Limb (tissue), 2 donors: Measurements from ENCODE around the gene GRM8.

Experiments
- DNase-seq, 2 donors: peaks; one replicate each; pipeline ENCODE4 v3.0.0-alpha.2; 2016; ENCODE audit errors: extremely low spot score in 2 of 2

The GRM8 gene

DNA sequence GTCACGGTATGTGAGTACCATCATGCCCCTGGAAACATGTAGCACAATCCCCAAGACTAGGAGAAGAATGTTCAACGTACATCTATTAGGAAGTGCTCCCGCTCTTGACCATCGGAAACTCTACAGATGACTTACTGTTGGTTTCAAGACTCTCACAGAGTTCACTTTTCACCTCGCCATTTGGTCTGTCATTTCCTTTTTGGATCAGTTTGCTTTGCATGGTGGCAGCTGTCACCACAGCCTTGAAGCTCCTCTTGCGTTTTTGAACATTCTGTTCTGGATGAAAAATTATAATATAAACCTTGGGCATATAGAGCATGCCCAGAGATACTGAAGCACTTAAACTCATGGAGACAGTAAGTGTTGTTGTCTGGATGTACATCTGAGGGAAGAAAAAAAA is 806.8 kb downstream of the GRM8 start:
- DNase-seq: no peak

DNA sequence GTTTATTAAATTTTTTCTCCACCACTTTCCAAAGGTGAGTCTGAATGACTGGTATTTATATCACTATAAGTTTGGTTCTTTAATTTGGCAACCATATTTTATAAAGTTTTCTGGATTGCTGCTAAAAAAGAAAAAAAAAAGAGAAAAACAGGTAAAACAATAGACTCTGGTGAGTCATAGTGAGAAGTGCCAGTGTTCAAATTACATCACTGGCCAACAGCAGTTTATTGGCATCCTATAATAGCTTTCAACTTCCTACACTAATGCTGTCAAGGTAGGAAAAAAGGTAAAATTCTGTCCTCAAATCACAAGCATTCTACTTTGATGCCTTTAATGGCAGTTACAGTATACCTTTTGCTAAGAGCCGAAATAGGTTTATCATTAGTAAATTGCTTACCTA is 808.8 kb downstream of the GRM8 start:
- DNase-seq: no peak

- no peak for DNase-seq
Measured at GRCh38 chr7:126442908-126443307, 809.8 kb downstream of the GRM8 start.

DNA sequence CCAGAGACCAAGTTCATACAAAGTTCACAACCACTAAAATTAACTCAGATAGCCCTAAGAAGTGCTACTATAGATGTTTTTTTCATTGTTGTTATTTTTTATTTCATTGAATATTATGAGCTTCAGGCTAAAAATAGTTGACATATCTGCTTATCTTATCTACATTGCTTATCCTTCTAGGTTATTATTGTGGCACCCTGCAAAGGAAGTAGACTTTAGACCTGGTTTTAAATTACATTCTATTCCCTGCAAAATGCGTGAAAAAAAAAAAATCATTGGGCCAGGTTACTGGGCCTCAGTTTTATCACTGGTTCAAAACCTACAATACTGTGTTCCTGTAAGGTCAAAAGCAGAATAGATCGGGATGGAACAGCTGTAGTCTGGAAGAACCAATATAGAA is 811.0 kb downstream of the GRM8 start:
- DNase-seq: no peak

GRCh38 chr7:126440542-126440941 is 812.2 kb downstream of the GRM8 start:
- no peak for DNase-seq

- DNase-seq: no peak
Measured at GRCh38 chr7:126436213-126436868, 816.4 kb downstream of the GRM8 start.

- no peak for DNase-seq
Measured at GRCh38 chr7:126426652-126427051, 826.1 kb downstream of the GRM8 start.

DNA sequence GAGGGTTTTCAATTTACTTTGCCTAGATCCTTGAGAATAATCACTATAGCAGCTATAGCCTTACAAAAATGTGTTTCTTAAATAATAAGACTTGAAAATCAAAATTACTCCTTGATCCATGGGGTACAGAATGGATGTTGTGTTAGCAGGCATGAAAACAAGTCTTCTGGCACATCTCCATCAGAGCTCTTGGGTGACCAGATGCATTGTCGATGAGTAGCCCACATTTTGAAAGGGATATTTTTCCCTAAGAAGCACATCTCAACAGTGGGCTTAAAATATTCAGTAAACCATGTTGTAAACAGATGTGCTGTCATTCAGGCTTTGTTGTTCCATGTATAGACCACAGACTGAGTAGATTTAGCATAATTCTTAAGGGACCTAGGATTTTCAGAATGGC is 827.8 kb downstream of the GRM8 start:
- DNase-seq: no peak

GRCh38 chr7:126419047-126419446 is 833.7 kb downstream of the GRM8 start:
- no peak for DNase-seq

- no peak for DNase-seq
Measured at GRCh38 chr7:126411821-126412383, 840.8 kb downstream of the GRM8 start.

- DNase-seq: no peak
Measured at GRCh38 chr7:126411032-126411820, 841.5 kb downstream of the GRM8 start.

DNA sequence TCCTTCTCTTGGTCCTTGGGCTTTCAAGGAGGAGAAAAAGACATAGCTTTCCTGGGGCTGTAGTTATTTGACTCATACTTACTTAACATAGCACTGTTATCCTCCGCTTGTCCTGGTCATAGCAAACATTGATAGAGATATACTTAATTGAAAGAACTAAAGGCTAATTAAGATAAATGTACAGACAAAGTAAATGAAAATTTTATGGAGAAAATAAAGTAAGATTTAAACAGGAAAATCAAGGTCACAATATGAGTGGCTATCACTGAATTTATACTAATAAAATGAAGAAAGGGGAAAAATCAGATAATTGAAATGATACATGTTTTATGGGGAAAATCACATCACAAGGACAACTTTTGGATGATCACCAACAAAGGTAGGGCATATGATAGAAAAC is 849.7 kb downstream of the GRM8 start:
- DNase-seq: no peak

- DNase-seq: no peak
Measured at GRCh38 chr7:126401918-126402317, 850.8 kb downstream of the GRM8 start.

DNA sequence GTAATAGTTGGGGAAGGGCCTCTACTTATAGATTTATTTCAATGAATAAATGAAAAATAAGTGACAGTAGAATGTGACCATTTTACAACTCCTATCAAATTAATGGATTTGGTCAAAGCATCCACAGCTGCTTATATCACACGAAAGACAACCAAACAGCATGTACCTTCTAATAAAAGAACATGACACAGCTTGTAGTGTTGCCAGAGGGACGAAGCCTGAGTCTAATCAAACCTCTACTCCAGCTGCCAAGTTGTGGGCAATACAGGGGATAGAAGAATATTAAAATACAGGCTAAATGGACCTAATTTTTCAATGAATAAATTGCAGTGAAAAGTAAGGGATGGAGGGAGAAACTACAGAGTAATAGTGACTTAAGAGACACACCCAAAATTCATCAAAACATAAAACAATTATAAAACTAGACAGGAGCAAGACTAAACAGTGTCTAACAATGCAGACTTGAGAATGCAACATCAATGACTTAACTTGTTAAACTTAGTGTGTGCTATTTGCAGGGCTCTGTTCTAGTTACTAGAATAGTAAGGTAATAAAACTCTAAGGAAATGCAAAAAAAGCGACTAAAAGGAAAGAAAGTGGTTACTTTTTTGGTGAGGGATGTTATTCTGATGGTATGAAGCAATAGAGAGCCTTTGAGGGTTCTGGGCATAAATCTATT is 853.8 kb downstream of the GRM8 start:
- DNase-seq: no peak

GRCh38 chr7:126398285-126398684 is 854.5 kb downstream of the GRM8 start:
- DNase-seq: no peak

- no peak for DNase-seq
Measured at GRCh38 chr7:126394406-126394805, 858.3 kb downstream of the GRM8 start.
